ENCODE results near the gene CYBB. TPM values are rescaled to one million over a fixed set of nuclear protein-coding genes. Genes with fewer than 3 reads are reported as not detected.

The CYBB gene
- total RNA-seq, 3 donors from 2014 or later: 13.1 to 25.5 (median 23.5) TPM

DNA sequence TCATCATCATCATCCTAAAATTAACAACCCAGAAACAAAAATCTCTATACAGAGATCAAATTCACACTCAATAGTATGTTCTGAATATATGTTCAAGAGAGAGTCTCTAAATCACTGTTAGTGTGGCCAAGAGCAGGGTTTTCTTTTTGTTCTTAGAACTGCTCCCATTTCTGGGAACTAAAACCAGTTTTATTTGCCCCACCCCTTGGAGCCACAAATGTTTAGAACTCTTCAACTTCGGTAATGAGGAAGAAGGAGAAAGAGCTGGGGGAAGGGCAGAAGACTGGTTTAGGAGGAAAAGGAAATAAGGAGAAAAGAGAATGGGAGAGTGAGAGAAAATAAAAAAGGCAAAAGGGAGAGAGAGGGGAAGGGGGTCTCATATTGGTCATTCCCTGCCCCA, 32.3 kb downstream of the CYBB start:
- Histone ChIP-seq H3K27me3 (peaks cover 0 to 57% of the 10 kb centered on the region in 2 donors), H3K36me3 (no peaks in the 10 kb centered on the region), H3K4me3 (no peak overlapping the region), H3K4me1 (no peaks in the 10 kb centered on the region), H3K9me3 (no peaks in the 10 kb centered on the region), H3K27ac (no peak overlapping the region)
- DNase-seq (ENCODE audit: low spot score in 2 of 2): no peak
- TF ChIP-seq POLR2AphosphoS5 (IDR thresholded peaks at IDR 0.05) (no peak), POLR2A (IDR thresholded peaks at IDR 0.05) (no peak)
- TF ChIP-seq, protein P1, sequence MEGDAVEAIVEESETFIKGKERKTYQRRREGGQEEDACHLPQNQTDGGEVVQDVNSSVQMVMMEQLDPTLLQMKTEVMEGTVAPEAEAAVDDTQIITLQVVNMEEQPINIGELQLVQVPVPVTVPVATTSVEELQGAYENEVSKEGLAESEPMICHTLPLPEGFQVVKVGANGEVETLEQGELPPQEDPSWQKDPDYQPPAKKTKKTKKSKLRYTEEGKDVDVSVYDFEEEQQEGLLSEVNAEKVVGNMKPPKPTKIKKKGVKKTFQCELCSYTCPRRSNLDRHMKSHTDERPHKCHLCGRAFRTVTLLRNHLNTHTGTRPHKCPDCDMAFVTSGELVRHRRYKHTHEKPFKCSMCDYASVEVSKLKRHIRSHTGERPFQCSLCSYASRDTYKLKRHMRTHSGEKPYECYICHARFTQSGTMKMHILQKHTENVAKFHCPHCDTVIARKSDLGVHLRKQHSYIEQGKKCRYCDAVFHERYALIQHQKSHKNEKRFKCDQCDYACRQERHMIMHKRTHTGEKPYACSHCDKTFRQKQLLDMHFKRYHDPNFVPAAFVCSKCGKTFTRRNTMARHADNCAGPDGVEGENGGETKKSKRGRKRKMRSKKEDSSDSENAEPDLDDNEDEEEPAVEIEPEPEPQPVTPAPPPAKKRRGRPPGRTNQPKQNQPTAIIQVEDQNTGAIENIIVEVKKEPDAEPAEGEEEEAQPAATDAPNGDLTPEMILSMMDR (IDR thresholded peaks at IDR 0.05): no peak
- intact Hi-C loops (cut with DNase I; ENCODE audit: low total_unique reads): no loop called here

DNA sequence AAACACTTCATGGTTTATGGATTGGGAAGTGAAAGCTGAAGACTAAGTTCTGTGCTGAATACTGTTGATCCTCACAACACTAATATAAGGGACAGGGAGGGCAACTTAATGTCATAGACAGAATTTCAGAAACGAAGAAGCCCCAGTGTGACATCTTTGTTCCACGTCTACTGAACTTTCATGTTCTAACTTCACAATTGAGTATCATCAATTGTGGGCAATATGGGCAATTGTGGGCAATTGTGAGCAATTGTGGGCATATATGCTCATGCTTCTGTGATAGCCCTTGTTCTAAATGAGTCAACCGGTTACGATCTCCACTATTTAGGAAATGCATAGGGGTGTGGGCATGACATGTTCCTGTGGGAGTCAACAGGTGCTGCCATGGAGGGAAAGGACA, 33.7 kb downstream of the CYBB start:
- no peak for DNase-seq (ENCODE audit: low spot score in 2 of 2)
- Histone ChIP-seq H3K4me1 (no peaks in the 10 kb centered on the region), H3K9me3 (no peaks in the 10 kb centered on the region), H3K27me3 (peaks cover 0 to 59% of the 10 kb centered on the region in 2 donors), H3K27ac (no peak overlapping the region), H3K4me3 (no peak overlapping the region), H3K36me3 (no peaks in the 10 kb centered on the region)
- intact Hi-C loops (cut with DNase I; ENCODE audit: low total_unique reads): no loop called here
- TF ChIP-seq POLR2AphosphoS5 (IDR thresholded peaks at IDR 0.05): no peak
- TF ChIP-seq, protein P1 (IDR thresholded peaks at IDR 0.05): no peak
- no peak for TF ChIP-seq POLR2A (IDR thresholded peaks at IDR 0.05)

DNA sequence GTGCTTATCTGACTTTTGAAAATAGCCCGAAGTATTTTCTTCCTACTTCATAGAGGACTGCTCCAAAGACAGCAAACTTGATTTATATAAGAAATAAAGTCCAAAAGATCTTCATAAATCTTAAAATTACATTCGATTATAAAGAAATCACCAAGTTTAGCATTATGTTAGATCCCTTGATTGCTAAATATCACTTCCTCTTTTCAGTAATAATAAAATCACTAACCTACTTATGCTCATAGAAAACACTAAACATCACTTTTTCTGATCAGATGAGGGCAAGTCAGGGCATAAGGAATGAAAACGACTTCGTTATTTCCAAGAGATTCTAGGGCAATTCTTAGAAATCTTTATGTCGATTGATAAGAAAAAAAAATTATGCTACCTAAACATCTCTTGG, 35.5 kb downstream of the CYBB start:
- Histone ChIP-seq H3K4me1 (no peaks in the 10 kb centered on the region), H3K4me3 (no peak overlapping the region), H3K36me3 (no peaks in the 10 kb centered on the region), H3K27ac (no peak overlapping the region), H3K9me3 (no peaks in the 10 kb centered on the region), H3K27me3 (peaks cover 0 to 63% of the 10 kb centered on the region in 2 donors)
- DNase-seq (ENCODE audit: low spot score in 2 of 2): no peak
- intact Hi-C loops (cut with DNase I; ENCODE audit: low total_unique reads): no loop called here
- TF ChIP-seq, protein P1 (IDR thresholded peaks at IDR 0.05): no peak
- TF ChIP-seq POLR2A (IDR thresholded peaks at IDR 0.05): no peak
- TF ChIP-seq POLR2AphosphoS5 (IDR thresholded peaks at IDR 0.05): no peak

- Histone ChIP-seq H3K27me3 (peaks cover 0 to 59% of the 10 kb centered on the region in 2 donors), H3K36me3 (no peaks in the 10 kb centered on the region), H3K4me1 (no peaks in the 10 kb centered on the region), H3K4me3 (no peak overlapping the region), H3K27ac (no peak overlapping the region), H3K9me3 (no peaks in the 10 kb centered on the region)
- no peak for DNase-seq (ENCODE audit: low spot score in 2 of 2)
- TF ChIP-seq POLR2AphosphoS5 (IDR thresholded peaks at IDR 0.05) (no peak), POLR2A (IDR thresholded peaks at IDR 0.05) (no peak)
- TF ChIP-seq, protein P1 (IDR thresholded peaks at IDR 0.05): no peak
- intact Hi-C loops (cut with DNase I; ENCODE audit: low total_unique reads): no loop called here
Measured at GRCh38 chrX:37816766-37817165, 36.9 kb downstream of the CYBB start.

DNA sequence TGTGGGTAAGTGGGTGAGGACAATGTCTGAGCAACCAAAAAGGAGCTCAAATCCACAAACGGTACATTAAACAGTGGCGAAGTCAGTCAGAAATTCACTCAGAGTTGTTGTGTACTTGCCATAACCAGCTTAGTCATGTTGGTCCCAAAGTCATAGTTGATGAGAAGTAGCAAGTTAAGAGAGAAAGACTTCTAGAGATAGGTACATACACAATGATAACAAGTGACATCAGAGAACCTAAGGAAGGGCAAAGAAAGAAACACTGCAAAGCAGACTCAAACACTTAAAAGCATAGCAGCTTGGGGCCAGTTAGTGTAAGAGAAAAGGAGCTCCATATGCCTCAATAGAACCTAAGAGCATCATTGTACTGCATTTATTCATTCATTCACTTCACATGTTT, 37.3 kb downstream of the CYBB start:
- TF ChIP-seq, protein P1 (IDR thresholded peaks at IDR 0.05): no peak
- TF ChIP-seq POLR2AphosphoS5 (IDR thresholded peaks at IDR 0.05): no peak
- TF ChIP-seq POLR2A (IDR thresholded peaks at IDR 0.05): no peak
- DNase-seq (ENCODE audit: low spot score in 2 of 2): no peak
- no peaks in the 10 kb centered on the region for H3K36me3 ChIP-seq
- intact Hi-C loops (cut with DNase I; ENCODE audit: low total_unique reads): no loop called here
- H3K9me3 ChIP-seq: no peaks in the 10 kb centered on the region
- H3K4me1 ChIP-seq: no peaks in the 10 kb centered on the region
- no peak overlapping the region for H3K27ac ChIP-seq
- peaks cover 0 to 55% of the 10 kb centered on the region in 2 donors for H3K27me3 ChIP-seq
- H3K4me3 ChIP-seq: no peak overlapping the region
